Measurements from ENCODE around the gene SLC25A22. TPM values are rescaled to one million over a fixed set of nuclear protein-coding genes. Genes with fewer than 3 reads are reported as not detected.

Gene SLC25A22
- total RNA-seq, 4 donors from 2014 or later, result 6.0 to 28.3 (median 9.7) TPM

DNA sequence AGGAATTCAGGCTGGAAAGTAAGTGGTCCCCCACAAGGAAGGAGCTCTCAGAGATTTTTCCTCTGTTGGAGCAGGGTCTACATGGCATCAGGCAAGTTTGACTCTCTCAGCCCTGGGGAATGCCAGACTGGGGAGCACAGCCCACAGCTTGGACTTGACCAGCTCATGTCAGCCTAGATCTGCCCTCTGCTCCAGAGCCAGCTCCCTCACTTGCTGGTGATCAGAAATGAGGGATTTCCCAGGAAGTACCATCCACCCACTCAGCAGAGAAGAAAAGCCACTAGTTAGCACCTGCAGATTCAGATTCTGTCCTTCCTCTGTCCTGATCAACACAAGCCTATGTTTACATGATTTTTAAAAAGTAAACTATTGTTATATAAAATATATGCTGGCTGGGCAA is 37.8 kb downstream of the SLC25A22 start:
- intact Hi-C loops (cut with DNase I; ENCODE audit: low total_unique reads), result no loop called here
- no peaks in the 10 kb centered on the region for H3K27me3 ChIP-seq
- DNase-seq, result no peak

DNA sequence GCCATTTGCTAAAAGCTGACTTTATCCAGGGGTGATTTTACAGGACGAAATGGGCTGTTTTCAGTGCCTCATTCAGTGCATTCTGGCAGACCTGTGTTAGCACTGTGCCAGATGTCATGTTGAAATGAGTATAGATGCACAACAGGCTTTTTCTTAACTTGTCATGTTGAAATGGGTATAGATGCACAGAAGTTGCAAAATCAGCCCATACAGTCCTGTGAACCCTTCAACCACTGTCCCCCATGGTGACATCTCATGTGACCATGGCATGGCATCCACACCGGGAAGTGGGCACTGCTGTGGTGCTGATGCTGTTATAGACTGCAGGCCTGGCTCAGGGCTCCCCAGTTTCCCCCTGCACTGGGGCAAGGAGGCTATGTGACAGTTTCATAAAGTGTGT is 48.4 kb downstream of the SLC25A22 start:
- in situ Hi-C loops (cut with MboI; ENCODE audit: low pct_ligation_motif_present in 1 of 4, low pct_unique_long_range_greater_than_20kb in 1 of 4, low sequenced_read_pairs in 3 of 4) (no loop called here), intact Hi-C loops (cut with DNase I; ENCODE audit: low total_unique reads) (no loop called here)
- peaks cover 10 to 39% (median 28%) of the 10 kb centered on the region in 4 donors for H3K4me1 ChIP-seq
- no peak for DNase-seq
- H3K4me3 ChIP-seq, result no peak overlapping the region
- 52 to 67% methylated on average over 2 of the region's 2 CpGs for WGBS, 2 donors (ENCODE audit: low coverage in 1 of 2)
- H3K27me3 ChIP-seq, result no peaks in the 10 kb centered on the region
- no peak overlapping the region for H3K27ac ChIP-seq
- H3K36me3 ChIP-seq, result no peaks in the 10 kb centered on the region
- TF ChIP-seq POLR2A (IDR thresholded peaks at IDR 0.05) (no peak), EP300 (IDR thresholded peaks at IDR 0.05; ENCODE audit: low read depth) (no peak), POLR2AphosphoS5 (IDR thresholded peaks at IDR 0.05) (no peak)
- TF ChIP-seq, protein P1, sequence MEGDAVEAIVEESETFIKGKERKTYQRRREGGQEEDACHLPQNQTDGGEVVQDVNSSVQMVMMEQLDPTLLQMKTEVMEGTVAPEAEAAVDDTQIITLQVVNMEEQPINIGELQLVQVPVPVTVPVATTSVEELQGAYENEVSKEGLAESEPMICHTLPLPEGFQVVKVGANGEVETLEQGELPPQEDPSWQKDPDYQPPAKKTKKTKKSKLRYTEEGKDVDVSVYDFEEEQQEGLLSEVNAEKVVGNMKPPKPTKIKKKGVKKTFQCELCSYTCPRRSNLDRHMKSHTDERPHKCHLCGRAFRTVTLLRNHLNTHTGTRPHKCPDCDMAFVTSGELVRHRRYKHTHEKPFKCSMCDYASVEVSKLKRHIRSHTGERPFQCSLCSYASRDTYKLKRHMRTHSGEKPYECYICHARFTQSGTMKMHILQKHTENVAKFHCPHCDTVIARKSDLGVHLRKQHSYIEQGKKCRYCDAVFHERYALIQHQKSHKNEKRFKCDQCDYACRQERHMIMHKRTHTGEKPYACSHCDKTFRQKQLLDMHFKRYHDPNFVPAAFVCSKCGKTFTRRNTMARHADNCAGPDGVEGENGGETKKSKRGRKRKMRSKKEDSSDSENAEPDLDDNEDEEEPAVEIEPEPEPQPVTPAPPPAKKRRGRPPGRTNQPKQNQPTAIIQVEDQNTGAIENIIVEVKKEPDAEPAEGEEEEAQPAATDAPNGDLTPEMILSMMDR (IDR thresholded peaks at IDR 0.05), result no peak
- H3K9me3 ChIP-seq, result no peaks in the 10 kb centered on the region

More for the DNA sequence above, 37.8 kb downstream of the SLC25A22 start:
- in situ Hi-C loops (cut with MboI; ENCODE audit: low pct_ligation_motif_present in 1 of 4, low pct_unique_long_range_greater_than_20kb in 1 of 4, low sequenced_read_pairs in 3 of 4), result no loop called here
- Histone ChIP-seq H3K36me3 (peaks cover 0 to 46% (median 22%) of the 10 kb centered on the region in 4 donors), H3K4me1 (peaks cover 3 to 13% (median 11%) of the 10 kb centered on the region in 4 donors), H3K27ac (no peak overlapping the region), H3K4me3 (no peak overlapping the region), H3K9me3 (no peaks in the 10 kb centered on the region)
- TF ChIP-seq POLR2A (IDR thresholded peaks at IDR 0.05), result no peak

DNA sequence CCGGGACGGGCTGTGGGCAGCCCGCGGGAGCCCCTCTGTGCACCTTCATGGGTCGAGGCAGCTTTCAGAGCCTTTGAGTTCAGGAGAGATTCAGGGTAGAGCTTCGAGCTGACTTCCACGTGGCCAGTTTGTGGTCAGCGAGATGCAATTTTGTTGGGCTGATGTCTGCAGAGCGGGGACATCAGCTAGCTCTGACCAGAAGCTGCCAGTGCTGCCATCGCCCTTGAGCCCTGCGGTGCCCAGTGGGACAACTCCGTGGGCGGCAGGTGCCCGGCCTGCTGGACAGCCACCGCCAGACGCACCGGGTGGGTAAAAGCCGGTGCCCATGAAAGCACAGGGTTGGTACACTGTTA is 50.1 kb downstream of the SLC25A22 start:
- Histone ChIP-seq H3K4me1 (peaks cover 10 to 39% (median 28%) of the 10 kb centered on the region in 4 donors), H3K27ac (peak overlapping the region; percentile 84 to 90 (median 90)), H3K27me3 (no peaks in the 10 kb centered on the region), H3K4me3 (peak overlapping the region; percentile 85 to 96 (median 88)), H3K9me3 (no peaks in the 10 kb centered on the region), H3K36me3 (no peaks in the 10 kb centered on the region)
- DNase-seq, result peak; percentile 22
- TF ChIP-seq POLR2A (IDR thresholded peaks at IDR 0.05) (no peak), EP300 (IDR thresholded peaks at IDR 0.05; ENCODE audit: low read depth) (no peak), POLR2AphosphoS5 (IDR thresholded peaks at IDR 0.05) (no peak)
- TF ChIP-seq, protein P1 (IDR thresholded peaks at IDR 0.05), result no peak
- WGBS, 2 donors (ENCODE audit: low coverage in 1 of 2), result 0 to 3% methylated on average over 3 to 14 of the region's 18 CpGs
- intact Hi-C loops (cut with DNase I; ENCODE audit: low total_unique reads), result no loop called here
- in situ Hi-C loops (cut with MboI; ENCODE audit: low pct_ligation_motif_present in 1 of 4, low pct_unique_long_range_greater_than_20kb in 1 of 4, low sequenced_read_pairs in 3 of 4), result no loop called here

DNA sequence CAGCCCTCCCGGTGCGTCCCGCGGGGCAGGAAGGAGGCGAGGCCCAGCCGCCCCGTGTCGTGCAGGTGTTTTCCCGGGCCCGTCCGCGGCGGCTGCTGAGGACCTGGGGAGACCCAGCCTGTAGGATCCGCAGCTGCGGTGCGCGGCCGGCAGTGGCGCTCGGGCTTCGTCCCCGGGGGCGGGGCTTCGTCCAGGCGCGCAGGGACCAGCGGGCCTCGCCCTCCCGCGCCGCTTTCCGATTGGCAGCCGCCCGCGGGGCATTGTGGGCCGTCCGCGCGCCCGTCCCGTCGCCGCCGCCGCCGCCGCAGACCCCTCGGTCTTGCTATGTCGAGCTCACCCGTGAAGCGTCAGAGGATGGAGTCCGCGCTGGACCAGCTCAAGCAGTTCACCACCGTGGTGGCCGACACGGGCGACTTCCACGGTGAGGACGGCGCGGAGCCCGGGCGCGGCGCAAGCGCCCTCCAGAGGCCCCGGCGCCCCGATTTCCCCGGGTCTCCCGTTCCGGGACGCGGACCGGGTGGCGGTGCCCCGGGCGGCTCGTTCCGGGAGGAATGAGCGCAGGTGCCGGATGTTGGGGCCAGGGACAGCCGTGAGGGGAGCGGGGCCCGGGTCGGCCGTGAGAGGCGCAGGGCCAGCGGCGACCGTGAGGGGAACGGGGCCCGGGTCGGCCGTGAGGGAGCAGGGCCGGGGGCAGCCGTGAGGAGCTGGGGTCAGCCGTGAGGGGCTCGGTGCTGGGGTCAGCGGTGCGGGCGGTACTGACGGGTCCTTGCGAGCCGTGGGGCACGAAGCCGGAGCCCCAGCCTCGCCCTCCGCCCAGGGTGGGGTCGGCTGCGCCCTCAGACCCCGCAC is 50.7 kb downstream of the SLC25A22 start, which contains the start of gene TALDO1:
Gene TALDO1 (plus strand): TSS at position 307 of the 849 bp plus-strand sequence. CDS start 18 bp downstream, at position 325.
- in situ Hi-C loops (cut with MboI; ENCODE audit: low pct_ligation_motif_present in 1 of 4, low pct_unique_long_range_greater_than_20kb in 1 of 4, low sequenced_read_pairs in 3 of 4), result no loop called here
- Histone ChIP-seq H3K27me3 (no peaks in the 10 kb centered on the region), H3K4me1 (peaks cover 10 to 39% (median 28%) of the 10 kb centered on the region in 4 donors), H3K4me3 (peak within 1 kb of the TSS; percentile 85 to 96 (median 88)), H3K27ac (peak within 1 kb of the TSS; percentile 84 to 90 (median 90)), H3K9me3 (no peaks in the 10 kb centered on the region), H3K36me3 (no peaks in the 10 kb centered on the region)
- peak; percentile 94 for DNase-seq
- WGBS, 2 donors (ENCODE audit: low coverage in 1 of 2), result 1% methylated on average over 42 of the region's 112 CpGs; no CpG with 5 or more reads in 1 of the 2 donors
- intact Hi-C loops (cut with DNase I; ENCODE audit: low total_unique reads), result no loop called here
- TF ChIP-seq, protein P1 (IDR thresholded peaks at IDR 0.05), result peak in 2 of 5 experiments; percentile 8 to 33
- TF ChIP-seq POLR2AphosphoS5 (IDR thresholded peaks at IDR 0.05) (peak; percentile 60 to 83 (median 83)), POLR2A (IDR thresholded peaks at IDR 0.05) (peak; percentile 50), EP300 (IDR thresholded peaks at IDR 0.05; ENCODE audit: low read depth) (no peak)
